ENCODE results near the gene COX8C. TPM values are rescaled to one million over a fixed set of nuclear protein-coding genes. Genes with fewer than 3 reads are reported as not detected.

The COX8C gene
- total RNA-seq: not detected
- not detected for polyA plus RNA-seq

- TF ChIP-seq, protein P1, sequence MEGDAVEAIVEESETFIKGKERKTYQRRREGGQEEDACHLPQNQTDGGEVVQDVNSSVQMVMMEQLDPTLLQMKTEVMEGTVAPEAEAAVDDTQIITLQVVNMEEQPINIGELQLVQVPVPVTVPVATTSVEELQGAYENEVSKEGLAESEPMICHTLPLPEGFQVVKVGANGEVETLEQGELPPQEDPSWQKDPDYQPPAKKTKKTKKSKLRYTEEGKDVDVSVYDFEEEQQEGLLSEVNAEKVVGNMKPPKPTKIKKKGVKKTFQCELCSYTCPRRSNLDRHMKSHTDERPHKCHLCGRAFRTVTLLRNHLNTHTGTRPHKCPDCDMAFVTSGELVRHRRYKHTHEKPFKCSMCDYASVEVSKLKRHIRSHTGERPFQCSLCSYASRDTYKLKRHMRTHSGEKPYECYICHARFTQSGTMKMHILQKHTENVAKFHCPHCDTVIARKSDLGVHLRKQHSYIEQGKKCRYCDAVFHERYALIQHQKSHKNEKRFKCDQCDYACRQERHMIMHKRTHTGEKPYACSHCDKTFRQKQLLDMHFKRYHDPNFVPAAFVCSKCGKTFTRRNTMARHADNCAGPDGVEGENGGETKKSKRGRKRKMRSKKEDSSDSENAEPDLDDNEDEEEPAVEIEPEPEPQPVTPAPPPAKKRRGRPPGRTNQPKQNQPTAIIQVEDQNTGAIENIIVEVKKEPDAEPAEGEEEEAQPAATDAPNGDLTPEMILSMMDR (IDR thresholded peaks at IDR 0.05): no peak
- no peaks in the 10 kb centered on the region for H3K36me3 ChIP-seq
- no peaks in the 10 kb centered on the region for H3K9me3 ChIP-seq
- intact Hi-C loops (cut with DNase I): no loop called here
- WGBS, 2 donors: 94 to 97% methylated on average over 53 to 60 of the region's 60 CpGs
- no peak within 1 kb of the TSS for H3K27ac ChIP-seq
- DNase-seq (peak in 1 of 6 donors; percentile 52), ATAC-seq (no peak), FAIRE-seq (no peak)
- H3K4me3 ChIP-seq: no peak within 1 kb of the TSS
- H3K4me1 ChIP-seq: no peaks in the 10 kb centered on the region
- H3K27me3 ChIP-seq: no peaks in the 10 kb centered on the region
These were observed at the start of gene COX8C for GRCh38 chr14:93346926-93347721. TSS of gene COX8C (plus strand) at chr14:93347182. CDS start at chr14:93347269, 87 bp downstream.

DNA sequence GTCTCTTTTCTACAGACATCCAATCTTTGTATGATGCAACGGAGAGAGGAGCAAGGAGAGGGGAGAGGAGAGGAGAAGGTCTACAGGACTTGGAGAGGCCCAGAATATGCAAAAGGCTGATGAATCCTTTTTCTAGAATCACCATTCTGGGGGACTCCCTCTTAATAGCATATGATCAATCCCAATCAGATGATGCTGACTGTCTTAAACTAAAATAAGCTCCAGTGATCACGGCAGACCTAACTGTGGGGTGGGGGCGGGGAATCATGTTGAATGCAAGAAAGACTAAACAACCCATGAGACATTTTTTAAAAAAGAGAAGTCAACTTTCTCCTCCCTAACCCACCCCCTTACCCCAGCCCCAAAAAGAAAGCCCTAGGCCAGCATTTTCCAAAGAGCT, 47.6 kb upstream of the COX8C start:
- TF ChIP-seq, protein P1 (IDR thresholded peaks at IDR 0.05): no peak
- Histone ChIP-seq H3K9me3 (no peaks in the 10 kb centered on the region), H3K4me3 (no peak overlapping the region), H3K27ac (no peak overlapping the region), H3K36me3 (peaks cover 0 to under 1% (median 0%) of the 10 kb centered on the region in 3 donors), H3K4me1 (no peaks in the 10 kb centered on the region), H3K27me3 (no peaks in the 10 kb centered on the region)
- 95 to 96% methylated on average over 3 of the region's 3 CpGs for WGBS, 2 donors
- no peak for FAIRE-seq
- DNase-seq: no peak
- intact Hi-C loops (cut with DNase I): no loop called here
- ATAC-seq: no peak

- no peaks in the 10 kb centered on the region for H3K36me3 ChIP-seq
- no peak for DNase-seq
- no peak for ATAC-seq
- TF ChIP-seq, protein P1 (IDR thresholded peaks at IDR 0.05): no peak
- no peaks in the 10 kb centered on the region for H3K27me3 ChIP-seq
- FAIRE-seq: no peak
- H3K27ac ChIP-seq: no peak overlapping the region
- WGBS, 2 donors: 85 to 86% methylated on average over 6 of the region's 6 CpGs
- H3K4me1 ChIP-seq: no peaks in the 10 kb centered on the region
- H3K9me3 ChIP-seq: no peaks in the 10 kb centered on the region
- no peak overlapping the region for H3K4me3 ChIP-seq
- intact Hi-C loops (cut with DNase I): no loop called here
These were observed 47.1 kb upstream of the COX8C start for GRCh38 chr14:93299866-93300265.

- no peaks in the 10 kb centered on the region for H3K36me3 ChIP-seq
- TF ChIP-seq, protein P1 (IDR thresholded peaks at IDR 0.05): no peak
- H3K4me3 ChIP-seq: no peak overlapping the region
- intact Hi-C loops (cut with DNase I): no loop called here
- no peaks in the 10 kb centered on the region for H3K27me3 ChIP-seq
- H3K27ac ChIP-seq: no peak overlapping the region
- H3K9me3 ChIP-seq: no peaks in the 10 kb centered on the region
- FAIRE-seq: no peak
- H3K4me1 ChIP-seq: no peaks in the 10 kb centered on the region
- 82 to 84% methylated on average over 6 of the region's 6 CpGs for WGBS, 2 donors
- DNase-seq: no peak
- peak in 2 of 4 donors; percentile 29 to 41 for ATAC-seq
These were observed 45.0 kb upstream of the COX8C start for GRCh38 chr14:93301821-93302447.
